Naive thymus-derived CD8-positive, alpha-beta T cell (primary cell): ENCODE results near the gene RLN3. TPM values are rescaled to one million over a fixed set of nuclear protein-coding genes. Genes with fewer than 3 reads are reported as not detected.

ENCODE experiments used
- ATAC-seq, 2 donors: fragments of 150-1000 bp; cut with Tn5 transposase in 1 of 2; sonication (Bioruptor Pico), chemical (Tn5 transposase) in 1 of 2; 1 replicate in 1 of 2; 2 replicates in 1 of 2; pipeline ENCODE4 v1.10.0; 2021; ENCODE audit warnings: mild to moderate bottlenecking in 2 of 2, moderate library complexity in 2 of 2
- POLR2A ChIA-PET: fragments of 350-600 bp; sonication (Branson Sonifier 250); formaldehyde crosslinking; loops from one replicate; lab custom pipeline; 2021; ENCODE audit warnings: antibody characterized with exemption; lab: Charles Lee
- DNase-seq, 10 donors: peaks; one replicate each; pipeline versions ENCODE4 v3.0.0 to v3.0.0-alpha.2; 2020 to 2022
- H3K27ac Mint-ChIP-seq, 10 donors: one replicate each; pipeline ENCODE4 v1.8.0; 2020 to 2022; ENCODE audit warnings: mild to moderate bottlenecking in 10 of 10, mixed read lengths in 10 of 10, moderate library complexity in 4 of 10, inconsistent platforms in 1 of 10
- H3K27me3 Mint-ChIP-seq, 5 donors: one replicate each; pipeline ENCODE4 v1.8.0; 2021 to 2022; ENCODE audit warnings: mixed read lengths in 5 of 5
- H3K36me3 Mint-ChIP-seq, 3 donors: one replicate each; pipeline ENCODE4 v1.8.0; 2020 to 2022; ENCODE audit warnings: mixed read lengths in 3 of 3, mild to moderate bottlenecking in 2 of 3, inconsistent platforms in 1 of 3
- H3K4me1 Mint-ChIP-seq, 4 donors: one replicate each; pipeline ENCODE4 v1.8.0; 2021 to 2022; ENCODE audit warnings: mixed read lengths in 4 of 4
- H3K4me3 Mint-ChIP-seq, 10 donors: one replicate each; pipeline ENCODE4 v1.8.0; 2020 to 2022; ENCODE audit warnings: mild to moderate bottlenecking in 10 of 10, mixed read lengths in 10 of 10, moderate library complexity in 6 of 10, inconsistent platforms in 1 of 10
- H3K9me3 Mint-ChIP-seq, 9 donors: one replicate each; pipeline ENCODE4 v1.8.0; 2020 to 2022; ENCODE audit warnings: mixed read lengths in 9 of 9, mild to moderate bottlenecking in 3 of 9, inconsistent platforms in 1 of 9, moderate library complexity in 1 of 9
- polyA plus RNA-seq, 3 donors: library from polyadenylated mRNA; unstranded; fragments of 300-500 nt; fragmentation: Illumina TruSeq; gene quantifications; one replicate each; pipeline ENCODE4 v1.2.3, GENCODE V29; 2021
- total RNA-seq, 8 experiments: library from RNA in 2 of 8; stranded (reverse) in 2 of 8; gene quantifications; one replicate each; pipeline ENCODE4 v1.2.3 and lab custom pipeline; 2021 to 2026

Gene RLN3
- total and polyA plus RNA-seq, 5 experiments from 2014 or later: 0.50 TPM; not detected in 4

GRCh38 chr19:13984186-13984585 lies 43.8 kb upstream of the RLN3 start:
- H3K27ac Mint-ChIP-seq: peak overlapping the region; percentile 91 to 99 (median 98)
- DNase-seq: peak in 1 of 10 donors; percentile 32
- peaks cover 22 to 87% (median 78%) of the 10 kb centered on the region in 4 donors for H3K4me1 Mint-ChIP-seq
- POLR2A ChIA-PET: interaction anchor here (2.1 to 24.8 kb wide), 5 partner anchors 8 to 47 kb away, joined by 5 to 481 read pairs (median 56); partner anchors contain the start of genes DCAF15, IL27RA and RFX1
- H3K4me3 Mint-ChIP-seq: peak overlapping the region in 6 of 10 donors; percentile 4 to 79 (median 62)
- H3K36me3 Mint-ChIP-seq: peaks cover 0 to 3% (median 0%) of the 10 kb centered on the region in 3 donors
- no peak for ATAC-seq
- no peaks in the 10 kb centered on the region for H3K27me3 Mint-ChIP-seq
- H3K9me3 Mint-ChIP-seq: no peaks in the 10 kb centered on the region

- POLR2A ChIA-PET: interaction anchor here (0.6 to 24.8 kb wide), 11 partner anchors 9 to 237 kb away, joined by 3 to 481 read pairs (median 5); partner anchors contain the start of genes DCAF15, IL27RA and RFX1
- H3K4me1 Mint-ChIP-seq: peaks cover 28 to 89% (median 81%) of the 10 kb centered on the region in 4 donors
- no peaks in the 10 kb centered on the region for H3K27me3 Mint-ChIP-seq
- no peaks in the 10 kb centered on the region for H3K9me3 Mint-ChIP-seq
- no peak for DNase-seq
- no peak for ATAC-seq
- peak overlapping the region; percentile 40 to 79 (median 70) for H3K4me3 Mint-ChIP-seq
- H3K27ac Mint-ChIP-seq: peak overlapping the region; percentile 91 to 99 (median 98)
- H3K36me3 Mint-ChIP-seq: peaks cover 0 to 12% (median 5%) of the 10 kb centered on the region in 3 donors
These were observed 42.8 kb upstream of the RLN3 start for GRCh38 chr19:13984875-13985741.

GRCh38 chr19:13985771-13986347 lies 42.1 kb upstream of the RLN3 start:
- DNase-seq (no peak), ATAC-seq (peak; percentile 15 to 21)
- Mint-ChIP-seq H3K4me3 (peak overlapping the region; percentile 40 to 84 (median 71)), H3K9me3 (no peaks in the 10 kb centered on the region), H3K4me1 (peaks cover 31 to 90% (median 83%) of the 10 kb centered on the region in 4 donors), H3K27me3 (no peaks in the 10 kb centered on the region), H3K36me3 (peaks cover 0 to 15% (median 6%) of the 10 kb centered on the region in 3 donors), H3K27ac (peak overlapping the region; percentile 91 to 99 (median 98))
- POLR2A ChIA-PET: interaction anchor here (0.8 to 24.8 kb wide), 10 partner anchors 10 to 238 kb away, joined by 3 to 481 read pairs (median 6); partner anchors contain the start of genes DCAF15, IL27RA and RFX1

- H3K9me3 Mint-ChIP-seq: no peaks in the 10 kb centered on the region
- peaks cover 33 to 91% (median 84%) of the 10 kb centered on the region in 4 donors for H3K4me1 Mint-ChIP-seq
- ATAC-seq (peak; percentile 85 to 87), DNase-seq (peak; percentile 96 to 99 (median 98))
- H3K4me3 Mint-ChIP-seq: peak overlapping the region; percentile 61 to 84 (median 71)
- POLR2A ChIA-PET: interaction anchor here (0.8 to 24.8 kb wide), 8 partner anchors 11 to 238 kb away, joined by 3 to 481 read pairs (median 26); partner anchors contain the start of genes DCAF15, IL27RA and RFX1
- H3K27me3 Mint-ChIP-seq: no peaks in the 10 kb centered on the region
- peak overlapping the region; percentile 91 to 99 (median 96) for H3K27ac Mint-ChIP-seq
- H3K36me3 Mint-ChIP-seq: peaks cover 0 to 19% (median 6%) of the 10 kb centered on the region in 3 donors
These were observed 41.5 kb upstream of the RLN3 start for GRCh38 chr19:13986348-13986904.

GRCh38 chr19:13987101-13987890 lies 40.7 kb upstream of the RLN3 start:
- ATAC-seq (no peak), DNase-seq (no peak)
- Mint-ChIP-seq H3K4me3 (peak overlapping the region; percentile 61 to 84 (median 71)), H3K4me1 (peaks cover 35 to 87% (median 82%) of the 10 kb centered on the region in 4 donors), H3K9me3 (no peaks in the 10 kb centered on the region), H3K27ac (peak overlapping the region; percentile 91 to 99 (median 96)), H3K36me3 (peaks cover 0 to 25% (median 8%) of the 10 kb centered on the region in 3 donors), H3K27me3 (no peaks in the 10 kb centered on the region)
- POLR2A ChIA-PET: interaction anchor here (0.8 to 24.8 kb wide), 7 partner anchors 11 to 104 kb away, joined by 3 to 481 read pairs (median 49); partner anchors contain the start of genes DCAF15, IL27RA and RFX1

- H3K4me3 Mint-ChIP-seq: peak overlapping the region in 5 of 10 donors; percentile 25 to 66 (median 38)
- DNase-seq: no peak
- H3K27me3 Mint-ChIP-seq: no peaks in the 10 kb centered on the region
- POLR2A ChIA-PET: interaction anchor here (0.7 to 24.8 kb wide), 7 partner anchors 10 to 42 kb away, joined by 3 to 481 read pairs (median 5); partner anchors contain the start of genes DCAF15, IL27RA, RFX1 and RLN3
- peak overlapping the region; percentile 83 to 99 (median 96) for H3K27ac Mint-ChIP-seq
- H3K9me3 Mint-ChIP-seq: no peaks in the 10 kb centered on the region
- peaks cover 31 to 85% (median 74%) of the 10 kb centered on the region in 4 donors for H3K4me1 Mint-ChIP-seq
- ATAC-seq: no peak
- peaks cover 0 to 30% (median 8%) of the 10 kb centered on the region in 3 donors for H3K36me3 Mint-ChIP-seq
These were observed 38.5 kb upstream of the RLN3 start for GRCh38 chr19:13989487-13989886.

GRCh38 chr19:13990085-13990484 lies 37.9 kb upstream of the RLN3 start:
- ATAC-seq: no peak
- POLR2A ChIA-PET: interaction anchor here (0.8 to 24.8 kb wide), 4 partner anchors 12 to 42 kb away, joined by 3 to 481 read pairs (median 5); partner anchors contain the start of genes IL27RA and RFX1

GRCh38 chr19:13992025-13992424 lies 35.9 kb upstream of the RLN3 start:
- peaks cover 25 to 64% (median 52%) of the 10 kb centered on the region in 4 donors for H3K4me1 Mint-ChIP-seq
- peaks cover 0 to 33% (median 8%) of the 10 kb centered on the region in 3 donors for H3K36me3 Mint-ChIP-seq
- H3K9me3 Mint-ChIP-seq: no peaks in the 10 kb centered on the region
- H3K27ac Mint-ChIP-seq: peak overlapping the region in 8 of 10 donors; percentile 3 to 80 (median 36)
- no peaks in the 10 kb centered on the region for H3K27me3 Mint-ChIP-seq
- H3K4me3 Mint-ChIP-seq: peak overlapping the region in 3 of 10 donors; percentile 28 to 41 (median 30)
- ATAC-seq (no peak), DNase-seq (no peak)
- POLR2A ChIA-PET: interaction anchor here (4.0 to 24.8 kb wide), 2 partner anchors 10 to 40 kb away, joined by 18 to 481 read pairs; partner anchors contain the start of genes IL27RA and RFX1

More at GRCh38 chr19:13990085-13990484, 37.9 kb upstream of the RLN3 start:
- H3K4me1 Mint-ChIP-seq: peaks cover 32 to 80% (median 71%) of the 10 kb centered on the region in 4 donors
- DNase-seq: no peak
- peak overlapping the region in 4 of 10 donors; percentile 13 to 66 (median 37) for H3K4me3 Mint-ChIP-seq
- H3K9me3 Mint-ChIP-seq: no peaks in the 10 kb centered on the region
- H3K27ac Mint-ChIP-seq: peak overlapping the region; percentile 83 to 99 (median 96)
- no peaks in the 10 kb centered on the region for H3K27me3 Mint-ChIP-seq
- peaks cover 0 to 33% (median 8%) of the 10 kb centered on the region in 3 donors for H3K36me3 Mint-ChIP-seq

- Mint-ChIP-seq H3K27ac (peak overlapping the region in 8 of 10 donors; percentile 41 to 74 (median 64)), H3K4me3 (peak overlapping the region in 5 of 10 donors; percentile 14 to 37 (median 34)), H3K36me3 (peaks cover 0 to 33% (median 10%) of the 10 kb centered on the region in 3 donors), H3K4me1 (peaks cover 22 to 55% (median 40%) of the 10 kb centered on the region in 4 donors), H3K9me3 (no peaks in the 10 kb centered on the region), H3K27me3 (no peaks in the 10 kb centered on the region)
- peak; percentile 73 to 77 for ATAC-seq
- POLR2A ChIA-PET: interaction anchor here (0.7 to 24.8 kb wide), 5 partner anchors 9 to 44 kb away, joined by 3 to 481 read pairs (median 18); partner anchors contain the start of genes IL27RA and RFX1
- peak in 2 of 10 donors; percentile 30 to 44 for DNase-seq
These were observed 34.2 kb upstream of the RLN3 start for GRCh38 chr19:13993590-13994300.

- Mint-ChIP-seq H3K27ac (peak overlapping the region in 5 of 10 donors; percentile 14 to 64 (median 29)), H3K9me3 (no peaks in the 10 kb centered on the region), H3K4me3 (no peak overlapping the region), H3K36me3 (peaks cover 0 to 20% (median 10%) of the 10 kb centered on the region in 3 donors), H3K4me1 (peaks cover 12 to 49% (median 33%) of the 10 kb centered on the region in 4 donors), H3K27me3 (no peaks in the 10 kb centered on the region)
- DNase-seq (no peak), ATAC-seq (no peak)
- POLR2A ChIA-PET: interaction anchor here (0.7 to 24.8 kb wide), 4 partner anchors 7 to 1057 kb away, joined by 6 to 481 read pairs (median 250); partner anchors contain the start of genes CALR, IL27RA and RFX1
These were observed 32.8 kb upstream of the RLN3 start for GRCh38 chr19:13995017-13995728.
